Endothelial cell (in vitro differentiated cells): ENCODE measurements around the gene POLR1A. TPM values are rescaled to one million over a fixed set of nuclear protein-coding genes. Genes with fewer than 3 reads are reported as not detected.

ENCODE experiments used
- DNase-seq: peaks from one replicate; pipeline ENCODE4 v3.0.0; 2021; ENCODE audit warnings: low spot score
- H3K27ac Mint-ChIP-seq: one replicate; pipeline ENCODE4 v1.8.0; 2021; ENCODE audit warnings: mixed read lengths, inconsistent platforms; ENCODE audit not compliant: unreplicated experiment
- H3K27me3 Mint-ChIP-seq: one replicate; pipeline ENCODE4 v1.8.0; 2021; ENCODE audit warnings: mild to moderate bottlenecking, moderate library complexity, mixed read lengths, inconsistent platforms; ENCODE audit not compliant: unreplicated experiment
- H3K36me3 Mint-ChIP-seq: one replicate; pipeline ENCODE4 v1.8.0; 2021; ENCODE audit warnings: mild to moderate bottlenecking, low read depth, mixed read lengths, inconsistent platforms; ENCODE audit not compliant: unreplicated experiment
- H3K4me1 Mint-ChIP-seq: one replicate; pipeline ENCODE4 v1.8.0; 2021; ENCODE audit warnings: mild to moderate bottlenecking, mixed read lengths, inconsistent platforms; ENCODE audit not compliant: unreplicated experiment
- H3K4me3 Mint-ChIP-seq: one replicate; pipeline ENCODE4 v1.8.0; 2021; ENCODE audit warnings: mild to moderate bottlenecking, mixed read lengths, inconsistent platforms; ENCODE audit not compliant: unreplicated experiment
- H3K9me3 Mint-ChIP-seq: one replicate; pipeline ENCODE4 v1.8.0; 2021; ENCODE audit warnings: mixed read lengths, inconsistent platforms; ENCODE audit not compliant: unreplicated experiment
- total RNA-seq: library from RNA; stranded (reverse); fragmentation: NEBNext Ultra II Directional; extraction: Animal tissue kit (Norgen Biotek cat#: 25700); gene quantifications from one replicate; pipeline ENCODE4 v1.2.1, GENCODE V29; 2021; ENCODE audit not compliant: unreplicated experiment
- TF ChIP-seq, protein P1 (sequence below): fragments of 200-600 bp; sonication (generic); IDR thresholded peaks from one replicate; pipeline ENCODE4 v1.5.0; 2021; ENCODE audit warnings: antibody characterized with exemption; ENCODE audit not compliant: unreplicated experiment

The POLR1A gene
- total RNA-seq, 1 donor from 2014 or later, result 30.4 TPM

DNA sequence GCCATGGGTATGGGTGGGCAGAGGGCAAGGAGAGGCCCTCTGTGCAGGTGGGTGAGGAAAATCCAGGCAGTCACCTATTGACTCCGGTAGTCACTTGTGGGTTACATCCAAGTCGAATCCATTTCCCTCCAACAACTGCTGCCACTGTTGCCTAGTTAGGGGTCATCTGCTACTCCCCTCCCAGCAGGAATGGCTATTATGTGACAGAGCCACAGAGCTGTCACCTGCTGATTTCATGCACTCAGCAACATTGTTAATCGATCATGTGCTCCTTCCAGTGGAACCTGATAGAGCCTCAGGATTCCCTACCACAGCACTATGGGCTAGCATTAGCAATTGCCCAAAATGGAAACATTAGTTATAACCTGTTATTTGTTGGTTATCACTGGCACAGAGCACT lies 31.4 kb downstream of the POLR1A start:
- Mint-ChIP-seq H3K27ac (no peak overlapping the region), H3K27me3 (peaks cover 7% of the 10 kb centered on the region), H3K4me3 (no peak overlapping the region), H3K4me1 (peaks cover 24% of the 10 kb centered on the region), H3K9me3 (no peaks in the 10 kb centered on the region), H3K36me3 (peaks cover 32% of the 10 kb centered on the region)
- DNase-seq, result no peak
- TF ChIP-seq, protein P1, sequence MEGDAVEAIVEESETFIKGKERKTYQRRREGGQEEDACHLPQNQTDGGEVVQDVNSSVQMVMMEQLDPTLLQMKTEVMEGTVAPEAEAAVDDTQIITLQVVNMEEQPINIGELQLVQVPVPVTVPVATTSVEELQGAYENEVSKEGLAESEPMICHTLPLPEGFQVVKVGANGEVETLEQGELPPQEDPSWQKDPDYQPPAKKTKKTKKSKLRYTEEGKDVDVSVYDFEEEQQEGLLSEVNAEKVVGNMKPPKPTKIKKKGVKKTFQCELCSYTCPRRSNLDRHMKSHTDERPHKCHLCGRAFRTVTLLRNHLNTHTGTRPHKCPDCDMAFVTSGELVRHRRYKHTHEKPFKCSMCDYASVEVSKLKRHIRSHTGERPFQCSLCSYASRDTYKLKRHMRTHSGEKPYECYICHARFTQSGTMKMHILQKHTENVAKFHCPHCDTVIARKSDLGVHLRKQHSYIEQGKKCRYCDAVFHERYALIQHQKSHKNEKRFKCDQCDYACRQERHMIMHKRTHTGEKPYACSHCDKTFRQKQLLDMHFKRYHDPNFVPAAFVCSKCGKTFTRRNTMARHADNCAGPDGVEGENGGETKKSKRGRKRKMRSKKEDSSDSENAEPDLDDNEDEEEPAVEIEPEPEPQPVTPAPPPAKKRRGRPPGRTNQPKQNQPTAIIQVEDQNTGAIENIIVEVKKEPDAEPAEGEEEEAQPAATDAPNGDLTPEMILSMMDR, result no peak

DNA sequence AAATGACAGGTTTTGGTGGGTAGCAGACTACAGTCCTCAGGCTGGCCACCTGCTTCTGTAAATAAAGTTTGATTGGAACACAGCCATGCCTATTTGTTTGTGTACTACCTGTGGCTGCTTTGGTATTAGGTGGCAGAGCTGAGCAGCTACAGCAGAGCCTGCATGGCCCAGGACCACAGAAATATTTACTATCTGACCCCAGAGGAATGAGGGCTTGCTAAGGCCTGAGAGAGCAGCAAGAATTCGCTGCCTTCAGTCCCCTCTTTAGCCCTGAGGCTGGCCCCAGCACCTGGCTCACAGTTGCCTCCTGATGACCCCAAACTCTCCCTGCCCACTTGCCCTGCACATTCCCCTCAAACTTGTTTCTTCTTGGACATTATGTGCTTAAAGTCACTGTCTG lies 32.5 kb downstream of the POLR1A start:
- H3K27ac Mint-ChIP-seq, result peak overlapping the region; percentile 53
- H3K4me1 Mint-ChIP-seq, result peaks cover 24% of the 10 kb centered on the region
- no peak for DNase-seq
- H3K36me3 Mint-ChIP-seq, result peaks cover 34% of the 10 kb centered on the region
- H3K4me3 Mint-ChIP-seq, result no peak overlapping the region
- no peaks in the 10 kb centered on the region for H3K9me3 Mint-ChIP-seq
- H3K27me3 Mint-ChIP-seq, result peaks cover 7% of the 10 kb centered on the region
- TF ChIP-seq, protein P1, result no peak

DNA sequence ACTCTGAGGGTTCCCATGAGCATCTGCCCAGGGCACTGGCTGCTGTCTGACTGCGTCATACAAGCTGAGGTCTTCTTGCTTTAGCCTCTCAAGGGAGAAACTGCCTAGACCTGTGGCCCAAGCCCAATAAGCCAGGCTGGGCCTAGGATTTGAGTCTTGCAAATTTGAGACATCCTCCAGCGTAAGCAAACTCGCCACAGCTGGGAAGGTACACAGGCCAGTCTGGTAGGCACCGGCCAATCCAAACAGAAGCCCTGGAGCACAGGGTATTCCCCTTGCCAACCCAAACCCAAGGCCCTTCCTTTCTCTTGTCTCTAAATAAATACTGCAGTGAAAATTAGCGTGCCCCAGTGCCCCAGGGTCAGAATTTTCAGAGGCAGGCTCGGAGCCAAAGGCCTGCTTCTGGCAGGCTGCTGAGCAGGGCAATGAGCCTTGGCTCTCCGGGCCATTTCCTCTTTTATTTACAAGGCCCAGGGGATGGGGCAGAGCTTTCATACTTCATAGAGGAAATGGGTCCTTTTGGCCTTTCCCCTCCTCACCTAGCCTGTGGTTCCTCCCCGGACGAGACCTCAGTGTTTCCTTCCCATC lies 33.3 kb downstream of the POLR1A start:
- Mint-ChIP-seq H3K27me3 (peaks cover 7% of the 10 kb centered on the region), H3K27ac (peak overlapping the region; percentile 64), H3K4me3 (no peak overlapping the region), H3K9me3 (no peaks in the 10 kb centered on the region), H3K4me1 (peaks cover 21% of the 10 kb centered on the region), H3K36me3 (peaks cover 30% of the 10 kb centered on the region)
- no peak for DNase-seq
- TF ChIP-seq, protein P1, result no peak

DNA sequence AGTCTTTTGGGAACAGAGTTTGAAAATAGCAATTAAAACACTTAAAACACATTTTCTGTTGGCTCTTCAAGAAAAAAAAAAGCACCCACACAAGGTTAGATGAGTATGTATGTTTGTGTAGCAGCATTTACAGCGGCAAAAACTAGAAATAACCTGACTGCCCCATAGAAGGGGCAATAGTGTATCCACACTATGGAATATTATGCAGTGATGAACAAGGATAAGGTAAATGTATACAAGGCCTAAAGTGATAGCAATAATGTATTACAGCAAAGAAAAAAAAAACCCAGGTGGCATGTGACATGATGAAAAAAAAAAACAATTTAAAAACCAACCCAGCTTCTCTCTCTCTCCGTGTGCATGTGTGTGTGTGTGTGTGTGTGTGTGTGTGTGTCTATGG lies 34.8 kb downstream of the POLR1A start:
- TF ChIP-seq, protein P1, result no peak

DNA sequence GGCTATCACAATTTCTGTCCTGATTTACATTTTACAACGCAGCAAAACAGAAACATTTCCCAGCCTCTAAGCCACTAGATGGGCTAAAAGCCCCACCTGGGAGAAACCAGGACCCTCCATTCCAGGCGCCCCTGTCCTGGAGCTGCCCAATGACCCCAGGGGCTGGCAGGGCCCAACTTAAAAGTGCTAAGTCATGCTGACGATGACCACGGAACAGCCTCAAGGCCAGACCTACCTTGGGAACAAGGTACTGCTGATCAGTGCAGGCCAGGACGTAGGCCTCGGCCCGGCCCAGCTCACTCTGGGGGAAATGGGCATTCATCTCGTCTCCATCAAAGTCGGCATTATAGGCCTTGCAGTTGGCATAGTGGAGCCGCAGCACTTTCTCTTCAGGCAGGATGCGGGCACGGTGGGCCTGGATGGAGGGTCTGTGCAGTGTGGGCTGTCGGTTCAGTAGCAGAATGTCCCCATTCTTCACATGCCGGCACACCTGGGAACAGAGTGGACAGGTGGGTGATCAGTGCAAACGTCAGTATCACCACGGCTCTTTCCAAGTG lies 35.8 kb downstream of the POLR1A start:
- Mint-ChIP-seq H3K27ac (no peak overlapping the region), H3K27me3 (peaks cover 7% of the 10 kb centered on the region), H3K4me1 (peaks cover 21% of the 10 kb centered on the region), H3K9me3 (no peaks in the 10 kb centered on the region), H3K36me3 (peaks cover 38% of the 10 kb centered on the region), H3K4me3 (no peak overlapping the region)
- DNase-seq, result no peak
- TF ChIP-seq, protein P1, result no peak

More for the DNA sequence above, 34.8 kb downstream of the POLR1A start:
- H3K9me3 Mint-ChIP-seq, result no peaks in the 10 kb centered on the region
- H3K36me3 Mint-ChIP-seq, result peaks cover 28% of the 10 kb centered on the region
- H3K4me3 Mint-ChIP-seq, result no peak overlapping the region
- peaks cover 21% of the 10 kb centered on the region for H3K4me1 Mint-ChIP-seq
- no peak for DNase-seq
- peaks cover 7% of the 10 kb centered on the region for H3K27me3 Mint-ChIP-seq
- no peak overlapping the region for H3K27ac Mint-ChIP-seq
